Muscle layer of duodenum (tissue), 2 donors: ENCODE data around the gene UBR1.
"Not testable (repeated sequence)": the region's sequence is repeated elsewhere in the genome, so short reads cannot be mapped to it uniquely, and the experiment has no call there.

ENCODE experiments used
- H3K27ac ChIP-seq: one replicate; pipeline ENCODE4 v1.7.0; 2013; ENCODE audit warnings: mild to moderate bottlenecking, low read length
- H3K27me3 ChIP-seq: one replicate; pipeline ENCODE4 v1.7.0; 2013; ENCODE audit warnings: low read depth, mild to moderate bottlenecking, control low read depth, low read length
- H3K36me3 ChIP-seq, 2 donors: one replicate each; pipeline ENCODE4 v1.7.0; 2013; ENCODE audit warnings: low read length in 2 of 2, control low read depth in 1 of 2, mild to moderate bottlenecking in 1 of 2; ENCODE audit not compliant: insufficient read depth in 2 of 2, control insufficient read depth in 1 of 2
- H3K4me1 ChIP-seq, 2 donors: one replicate each; pipeline ENCODE4 v1.7.0; 2013; ENCODE audit warnings: low read length in 2 of 2, mild to moderate bottlenecking in 2 of 2, control low read depth in 1 of 2, moderate library complexity in 1 of 2; ENCODE audit not compliant: insufficient read depth in 2 of 2, control insufficient read depth in 1 of 2
- H3K4me3 ChIP-seq, 2 donors: one replicate each; pipeline ENCODE4 v1.7.0; 2013; ENCODE audit warnings: low read length in 2 of 2, low read depth in 1 of 2, mild to moderate bottlenecking in 1 of 2
- H3K9me3 ChIP-seq, 2 donors: one replicate each; pipeline ENCODE4 v1.7.0; 2013; ENCODE audit warnings: low read length in 2 of 2, control low read depth in 1 of 2, mild to moderate bottlenecking in 1 of 2; ENCODE audit not compliant: control insufficient read depth in 1 of 2
- donor health status: healthy.

UBR1 gene

DNA sequence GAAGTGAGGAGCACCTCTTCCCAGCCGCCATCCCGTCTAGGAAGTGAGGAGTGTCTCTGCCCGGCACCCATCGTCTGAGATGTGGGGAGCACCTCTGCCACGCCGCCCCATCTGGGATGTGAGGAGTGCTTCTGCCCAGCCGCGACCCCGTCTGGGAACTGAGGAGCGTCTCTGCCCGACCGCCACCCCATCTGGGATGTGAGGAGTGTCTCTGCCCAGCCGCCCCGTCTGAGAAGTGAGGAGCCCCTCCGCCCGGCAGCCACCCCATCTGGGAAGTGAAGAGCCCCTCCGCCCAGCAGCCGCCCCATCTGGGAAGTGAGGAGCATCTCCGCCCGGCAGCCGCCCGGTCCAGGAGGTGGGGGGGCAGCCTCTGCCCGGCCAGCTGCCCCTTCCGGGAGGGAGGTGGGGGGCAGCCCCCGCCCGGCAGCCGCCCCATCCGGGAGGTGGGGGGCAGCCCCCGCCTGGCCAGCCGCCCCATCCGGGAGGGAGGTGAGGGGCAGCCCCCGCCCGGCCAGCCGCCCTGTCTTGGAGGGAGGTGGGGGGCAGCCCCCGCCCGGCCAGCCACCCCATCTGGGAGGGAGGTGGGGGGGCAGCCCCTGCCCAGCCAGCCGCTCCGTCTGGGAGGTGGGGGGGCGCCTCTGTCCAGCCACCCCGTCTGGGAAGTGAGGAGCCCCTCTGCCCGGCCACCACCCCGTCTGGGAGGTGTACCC, 100.8 kb downstream of the UBR1 start:
- H3K27me3 ChIP-seq, H3K27ac ChIP-seq, H3K9me3 ChIP-seq, H3K4me1 ChIP-seq, H3K4me3 ChIP-seq: not testable (repeated sequence)
- peaks cover 9 to 35% of the 10 kb centered on the region in 2 donors for H3K36me3 ChIP-seq

DNA sequence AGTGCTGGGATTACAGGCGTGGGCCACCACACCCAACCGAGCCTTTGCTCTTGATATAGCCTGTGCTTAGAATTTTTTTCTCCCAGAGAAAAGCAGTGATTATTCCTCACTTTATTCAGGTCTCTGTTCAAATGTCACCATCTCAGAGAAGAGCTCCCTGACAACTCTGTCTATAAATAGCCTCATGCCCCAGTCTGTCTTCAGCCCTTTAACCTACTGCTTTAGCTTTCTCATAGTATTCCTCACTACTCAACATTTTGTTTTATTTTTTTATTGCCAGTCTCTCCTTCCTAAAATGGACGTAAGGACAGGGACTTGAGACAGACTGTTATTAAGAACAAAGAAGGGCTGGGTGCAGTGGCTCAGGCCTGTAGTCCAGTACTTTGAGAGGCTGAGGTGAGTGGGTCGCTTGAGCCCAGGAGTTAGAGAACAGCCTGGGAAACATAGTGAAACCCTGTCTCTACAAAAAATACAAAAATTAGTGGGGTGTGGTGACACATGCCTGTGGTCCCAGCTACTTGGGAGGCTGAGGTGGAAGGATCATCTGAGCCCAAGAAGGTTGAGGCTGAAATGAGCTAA, 106.5 kb downstream of the UBR1 start:
- H3K4me1 ChIP-seq = no peaks in the 10 kb centered on the region
- H3K9me3 ChIP-seq = no peaks in the 10 kb centered on the region
- H3K4me3 ChIP-seq = no peak overlapping the region
- no peaks in the 10 kb centered on the region for H3K27me3 ChIP-seq
- peaks cover 12 to 26% of the 10 kb centered on the region in 2 donors for H3K36me3 ChIP-seq
- no peak overlapping the region for H3K27ac ChIP-seq

DNA sequence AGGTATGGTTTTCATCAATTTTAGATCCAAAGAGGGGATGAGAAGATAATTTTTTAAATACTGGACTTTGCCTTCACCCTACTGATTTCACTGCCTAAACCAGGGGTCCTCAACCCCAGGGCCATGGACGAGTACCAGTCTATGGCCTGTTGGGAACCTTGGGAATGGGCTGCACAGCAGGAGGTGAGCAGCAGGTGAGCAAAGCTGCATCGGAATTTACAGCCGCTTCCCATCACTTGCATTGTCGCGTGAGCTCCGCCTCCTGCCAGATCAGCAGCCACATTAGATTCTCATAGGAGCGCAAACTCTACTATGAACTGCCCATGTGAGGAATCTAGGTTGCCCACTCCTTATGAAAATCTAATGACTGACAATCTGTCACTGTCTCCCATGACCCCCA, 109.0 kb downstream of the UBR1 start:
- no peak overlapping the region for H3K4me3 ChIP-seq
- H3K27ac ChIP-seq = no peak overlapping the region
- peaks cover 6 to 38% of the 10 kb centered on the region in 2 donors for H3K36me3 ChIP-seq
- no peaks in the 10 kb centered on the region for H3K4me1 ChIP-seq
- no peaks in the 10 kb centered on the region for H3K9me3 ChIP-seq
- H3K27me3 ChIP-seq = no peaks in the 10 kb centered on the region

DNA sequence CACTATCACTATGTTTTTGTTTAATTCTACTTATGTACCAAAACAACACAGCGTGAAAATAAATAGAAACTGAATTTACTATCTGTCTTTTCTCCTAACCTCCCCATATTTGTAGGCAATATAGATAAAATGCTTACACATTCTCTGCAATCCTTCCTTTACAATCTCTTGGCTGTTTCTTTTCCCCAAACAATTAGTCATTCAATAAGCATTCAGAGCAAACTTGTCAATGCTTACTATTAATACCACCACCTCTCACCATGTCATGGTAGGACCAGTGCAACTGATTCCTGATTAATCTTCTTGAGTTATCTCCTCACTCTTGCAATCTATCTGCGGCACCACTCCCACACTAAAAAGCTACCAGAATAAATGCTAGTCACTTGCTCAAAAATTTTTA, 111.3 kb downstream of the UBR1 start:
- Histone ChIP-seq H3K27me3 (no peaks in the 10 kb centered on the region), H3K9me3 (no peaks in the 10 kb centered on the region), H3K4me1 (no peaks in the 10 kb centered on the region), H3K36me3 (peaks cover 6 to 43% of the 10 kb centered on the region in 2 donors), H3K27ac (no peak overlapping the region), H3K4me3 (no peak overlapping the region)

DNA sequence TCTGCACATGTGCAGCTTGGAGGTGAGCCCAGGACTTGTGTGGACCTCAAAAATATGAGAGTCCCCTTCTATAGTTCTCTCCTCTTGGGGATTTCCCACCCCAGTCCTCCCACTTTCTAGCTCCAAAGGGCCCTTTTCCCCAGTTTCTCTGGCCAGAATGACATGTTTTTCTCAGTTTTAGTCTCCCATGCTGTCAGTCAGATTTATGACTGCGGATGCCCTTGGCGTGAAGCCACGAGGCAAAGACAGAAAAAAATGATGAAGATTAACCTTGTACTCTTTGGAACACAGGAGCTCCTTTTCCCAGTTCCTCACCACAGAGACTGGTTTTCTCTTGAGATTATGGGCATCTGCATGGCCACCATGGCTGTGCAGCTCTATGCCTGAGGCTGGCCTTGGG, 113.2 kb downstream of the UBR1 start:
- Histone ChIP-seq H3K9me3 (no peaks in the 10 kb centered on the region), H3K27me3 (no peaks in the 10 kb centered on the region), H3K27ac (no peak overlapping the region), H3K36me3 (peaks cover 17 to 36% of the 10 kb centered on the region in 2 donors), H3K4me3 (no peak overlapping the region), H3K4me1 (no peaks in the 10 kb centered on the region)

DNA sequence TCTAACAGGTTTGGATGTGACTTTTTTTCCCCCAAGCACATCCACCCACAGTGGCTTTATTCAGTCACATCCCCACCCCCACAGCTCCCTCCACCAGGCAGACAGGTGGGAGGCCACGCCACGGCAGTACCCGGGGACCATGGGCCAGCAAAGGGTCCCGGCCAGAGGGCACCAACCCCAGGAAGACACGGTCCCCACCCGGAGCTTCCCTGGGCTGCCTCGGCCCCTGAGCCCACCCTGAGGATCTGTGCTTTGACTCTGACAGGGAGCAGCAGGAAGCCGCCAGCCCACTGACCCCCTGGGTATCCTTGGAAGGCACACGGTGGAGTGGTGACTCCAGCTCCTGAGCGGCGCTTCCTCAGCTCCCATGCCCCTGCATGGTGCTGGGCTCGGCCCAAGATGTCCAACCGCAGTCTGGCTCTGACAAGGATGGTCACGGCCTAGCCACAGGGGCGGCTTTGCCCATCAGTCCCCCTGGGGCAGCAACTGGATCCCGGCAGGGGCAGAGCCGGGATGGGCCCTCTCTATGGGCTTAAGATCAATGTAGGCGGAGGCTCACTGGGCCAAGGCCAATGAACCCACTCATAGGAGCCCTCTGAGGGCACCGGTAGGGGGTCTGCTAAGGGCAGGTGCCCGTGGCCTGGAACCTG, 119.0 kb downstream of the UBR1 start:
- no peaks in the 10 kb centered on the region for H3K4me1 ChIP-seq
- peaks cover 28 to 36% of the 10 kb centered on the region in 2 donors for H3K36me3 ChIP-seq
- no peaks in the 10 kb centered on the region for H3K27me3 ChIP-seq
- H3K27ac ChIP-seq = no peak overlapping the region
- H3K4me3 ChIP-seq = no peak overlapping the region
- no peaks in the 10 kb centered on the region for H3K9me3 ChIP-seq

DNA sequence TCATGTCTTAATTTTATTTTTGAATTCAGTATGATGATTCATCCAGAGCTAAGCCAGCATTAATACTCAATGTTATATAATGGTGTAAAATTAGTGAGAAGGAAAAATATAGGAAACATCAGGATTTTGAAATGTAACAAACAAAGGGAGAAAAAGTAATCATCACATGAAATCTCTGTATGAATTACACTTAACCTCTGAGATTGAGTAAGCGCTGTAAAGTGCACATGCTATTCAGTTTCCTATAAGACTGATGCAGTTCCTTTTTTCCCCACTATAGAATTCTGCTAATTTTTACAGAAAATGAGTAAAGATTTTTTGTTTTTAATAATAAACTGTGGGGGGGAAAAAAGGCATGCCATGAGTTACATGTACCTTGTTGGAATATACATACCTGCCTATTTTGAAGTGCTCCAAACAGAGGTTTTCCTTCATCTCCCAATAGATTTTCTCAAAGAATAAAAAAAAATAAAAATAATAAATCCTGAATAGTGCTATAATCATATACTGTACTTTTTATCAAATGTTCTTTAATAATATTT, 121.3 kb downstream of the UBR1 start:
- H3K4me3 ChIP-seq = no peak overlapping the region
- no peaks in the 10 kb centered on the region for H3K4me1 ChIP-seq
- H3K36me3 ChIP-seq = peaks cover 31 to 48% of the 10 kb centered on the region in 2 donors
- no peaks in the 10 kb centered on the region for H3K9me3 ChIP-seq
- H3K27me3 ChIP-seq = no peaks in the 10 kb centered on the region
- no peak overlapping the region for H3K27ac ChIP-seq

DNA sequence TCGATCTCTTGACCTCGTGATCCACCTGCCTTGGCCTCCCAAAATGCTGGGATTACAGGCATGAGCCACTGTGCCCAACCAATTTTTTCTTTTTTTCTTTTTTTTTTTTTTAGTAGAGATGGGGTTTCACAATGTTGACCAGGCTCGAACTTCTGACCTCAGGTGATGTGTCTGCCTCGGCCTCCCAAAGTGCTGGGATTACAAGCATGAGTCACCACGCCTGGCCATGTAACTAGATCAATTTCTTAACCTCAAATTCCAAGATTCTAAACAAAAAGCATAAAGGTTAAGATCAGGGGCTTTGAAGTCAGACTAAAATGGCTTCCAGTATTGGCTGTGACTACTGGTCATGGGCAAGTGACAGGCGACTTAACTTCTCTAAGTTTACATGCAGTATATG, 126.7 kb downstream of the UBR1 start:
- peaks cover 52 to 58% of the 10 kb centered on the region in 2 donors for H3K36me3 ChIP-seq
- not testable (repeated sequence) for H3K9me3 ChIP-seq, H3K27ac ChIP-seq

DNA sequence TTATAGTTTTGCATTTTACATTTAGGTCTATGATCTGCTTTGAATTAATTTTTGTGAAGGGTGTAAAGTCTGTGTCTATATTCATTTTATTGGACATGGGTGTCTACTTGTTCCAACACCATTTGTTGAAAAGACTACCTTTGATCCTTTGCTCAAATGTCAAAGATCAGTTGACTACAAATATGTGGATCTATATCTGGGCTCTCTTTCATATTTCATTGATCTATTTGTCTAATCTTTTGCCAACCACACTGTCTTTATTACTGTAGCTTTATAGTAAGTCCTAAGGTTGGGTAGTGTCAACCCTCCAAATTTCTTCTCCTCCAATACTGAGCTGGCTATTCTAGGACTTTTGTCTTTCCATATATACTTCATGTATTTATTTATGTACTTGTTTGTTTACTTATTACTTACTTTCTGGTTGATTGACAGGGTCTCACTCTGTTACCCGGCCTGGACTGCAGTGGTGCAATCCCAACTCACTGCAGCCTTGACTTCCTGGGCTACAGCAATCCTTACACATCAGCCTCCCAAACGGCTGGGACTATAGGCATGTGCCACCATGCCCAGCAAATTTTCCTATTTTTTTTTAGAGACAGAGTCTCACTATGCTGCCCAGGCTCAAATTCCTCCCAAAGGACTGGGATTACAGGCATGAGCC, 131.5 kb downstream of the UBR1 start:
- Histone ChIP-seq H3K9me3 (peaks cover 0 to 3% of the 10 kb centered on the region in 2 donors), H3K4me3 (no peak overlapping the region), H3K27ac (no peak overlapping the region), H3K36me3 (peaks cover 50 to 77% of the 10 kb centered on the region in 2 donors), H3K27me3 (no peaks in the 10 kb centered on the region), H3K4me1 (no peaks in the 10 kb centered on the region)

More for the DNA sequence above, 126.7 kb downstream of the UBR1 start:
- not testable (repeated sequence) for H3K27me3 ChIP-seq, H3K4me3 ChIP-seq, H3K4me1 ChIP-seq

DNA sequence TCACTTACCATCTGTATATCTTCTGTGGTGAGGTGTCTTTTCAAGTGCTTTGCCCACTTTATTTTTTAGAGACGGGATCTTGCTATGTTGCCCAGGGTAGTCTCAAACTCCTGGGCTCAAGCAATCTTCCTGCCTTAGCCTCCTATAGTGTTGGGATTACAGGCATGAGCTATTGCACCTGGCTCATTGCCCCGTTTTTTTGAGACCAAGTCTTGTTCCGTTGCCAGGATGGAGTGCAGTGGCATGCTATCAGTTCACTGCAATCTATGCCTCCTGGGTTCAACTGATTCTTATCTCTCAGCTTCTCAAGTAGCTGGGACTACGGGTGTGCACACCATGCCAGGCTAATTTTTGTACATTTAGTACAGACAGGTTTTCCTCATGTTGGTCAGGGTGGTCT, 132.7 kb downstream of the UBR1 start:
- peaks cover 0 to 3% of the 10 kb centered on the region in 2 donors for H3K9me3 ChIP-seq
- H3K4me1 ChIP-seq = no peaks in the 10 kb centered on the region
- H3K27ac ChIP-seq = no peak overlapping the region
- H3K4me3 ChIP-seq = no peak overlapping the region
- no peaks in the 10 kb centered on the region for H3K27me3 ChIP-seq
- H3K36me3 ChIP-seq = peaks cover 48 to 79% of the 10 kb centered on the region in 2 donors

DNA sequence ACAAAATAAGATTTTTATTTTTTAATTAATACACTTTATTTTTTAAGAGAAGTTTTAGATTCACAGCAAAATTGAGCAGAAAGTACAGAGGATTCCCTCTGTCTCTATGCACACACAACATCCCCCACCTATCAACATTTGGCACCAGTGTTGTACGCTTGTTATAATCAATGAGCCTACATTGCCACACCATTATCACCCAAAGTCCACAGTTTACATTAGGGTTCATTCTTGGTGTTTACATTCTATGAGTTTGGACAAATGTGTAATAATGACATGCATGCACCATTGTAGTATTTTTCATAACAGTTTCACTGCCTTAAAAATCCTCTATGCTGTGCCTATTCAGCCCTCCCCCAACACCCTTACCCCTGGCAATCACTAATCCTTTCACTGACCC, 134.0 kb downstream of the UBR1 start:
- no peaks in the 10 kb centered on the region for H3K27me3 ChIP-seq
- peaks cover 36 to 72% of the 10 kb centered on the region in 2 donors for H3K36me3 ChIP-seq
- peaks cover 0 to 3% of the 10 kb centered on the region in 2 donors for H3K9me3 ChIP-seq
- no peak overlapping the region for H3K27ac ChIP-seq
- no peak overlapping the region for H3K4me3 ChIP-seq
- H3K4me1 ChIP-seq = no peaks in the 10 kb centered on the region
